ENCODE measurements around the gene LSM12. TPM values are rescaled to one million over a fixed set of nuclear protein-coding genes. Genes with fewer than 3 reads are reported as not detected.
A peak's percentile ranks its signal among the peaks of the same experiment; 100 is the strongest.

The LSM12 gene
- total RNA-seq (2022): 83.1 and 85.5 TPM in 2 replicates
- Bru-seq, nascent RNA: percentile 88 among the genes with signal in this experiment
- BruChase-seq, experiment 1, labeled RNA remaining after a 2-hour chase: percentile 89 among the genes with signal in this experiment
- percentile 92 among the genes with signal in this experiment for BruChase-seq, experiment 2, labeled RNA remaining after a 6-hour chase
- long read RNA-seq, transcript LSM12-201 (5 exons, 2,308 nt): major isoform, 59 of 84 reads
- long read RNA-seq, partial matches to known transcripts: 3 of 84 reads
- long read RNA-seq, other reads (novel, unspliced or antisense): 17 of 84 reads

GRCh38 chr17:44066204-44066930 lies at the start of gene LSM12:
TSS of gene LSM12 (minus strand) at chr17:44066671. CDS start at chr17:44066587, 84 bp downstream.
- CTCF ChIA-PET: interaction anchor here (0.6 to 1.5 kb wide), 4 partner anchors 17 to 122 kb away, joined by 3 to 4 read pairs (median 4); partner anchors contain the start of gene HDAC5
- intact Hi-C loops (cut with micrococcal nuclease; ENCODE audit: unreplicated experiment): no loop called here

GRCh38 chr17:44115585-44116415 lies 49.3 kb upstream of the LSM12 start:
- Histone ChIP-seq H3K4me3 (ENCODE audit: low read depth, low read length) (no peak overlapping the region), H3K4me1 (no peaks in the 10 kb centered on the region), H3K9me3 (no peaks in the 10 kb centered on the region), H3K27me3 (replicated peaks; ENCODE audit: control insufficient read depth, insufficient read depth, low read length) (no peaks in the 10 kb centered on the region), H3K36me3 (ENCODE audit: control insufficient read depth, insufficient read depth, low read length) (no peaks in the 10 kb centered on the region)
- Mint-ChIP-seq H3K36me3 (ENCODE audit: insufficient read depth, unreplicated experiment) (no peaks in the 10 kb centered on the region), H3K27ac (ENCODE audit: unreplicated experiment) (no peak overlapping the region), H3K4me3 (ENCODE audit: unreplicated experiment) (no peak overlapping the region), H3K27me3 (ENCODE audit: insufficient read depth, unreplicated experiment) (no peaks in the 10 kb centered on the region), H3K9me3 (ENCODE audit: unreplicated experiment) (no peaks in the 10 kb centered on the region), H3K4me1 (ENCODE audit: low read depth, unreplicated experiment) (no peaks in the 10 kb centered on the region)
- intact Hi-C loops (cut with micrococcal nuclease; ENCODE audit: unreplicated experiment): no loop called here
- ChIA-PET POLR2A (interaction anchor here (0.8 kb wide), 1 partner anchor 46 kb away, joined by 9 read pairs; the partner anchor contains the start of gene G6PC3), CTCF (interaction anchor here (0.6 to 2.9 kb wide), 15 partner anchors 8 to 152 kb away, joined by 3 to 38 read pairs (median 4); partner anchors contain the start of genes HDAC5 and TMUB2)
- no TSS peak for BruUV-seq (replicated peaks)
- peak in 1 of 2 experiments; percentile 74 for DNase-seq
- peak; percentile 86 to 92 for TF ChIP-seq CTCF (IDR thresholded peaks at IDR 0.05; ENCODE audit: insufficient read depth in 1 of 2, low read depth in 1 of 2, low read length in 1 of 2, severe bottlenecking in 1 of 2, unreplicated experiment in 1 of 2)

More at GRCh38 chr17:44066204-44066930, at the start of gene LSM12:
- no peaks in the 10 kb centered on the region; the same call in 1 of the 2 replicates for H3K36me3 ChIP-seq (ENCODE audit: control insufficient read depth, insufficient read depth, low read length)
- Mint-ChIP-seq H3K27me3 (ENCODE audit: insufficient read depth, unreplicated experiment) (no peaks in the 10 kb centered on the region), H3K36me3 (ENCODE audit: insufficient read depth, unreplicated experiment) (peaks cover 68% of the 10 kb centered on the region), H3K9me3 (ENCODE audit: unreplicated experiment) (no peaks in the 10 kb centered on the region), H3K27ac (ENCODE audit: unreplicated experiment) (peak within 1 kb of the TSS; percentile 90), H3K4me1 (ENCODE audit: low read depth, unreplicated experiment) (peaks cover 6% of the 10 kb centered on the region), H3K4me3 (ENCODE audit: unreplicated experiment) (peak within 1 kb of the TSS; percentile 94)
- H3K4me1 ChIP-seq: peaks cover 14% of the 10 kb centered on the region
- no peak for TF ChIP-seq CTCF (IDR thresholded peaks at IDR 0.05; ENCODE audit: insufficient read depth in 1 of 2, low read depth in 1 of 2, low read length in 1 of 2, severe bottlenecking in 1 of 2, unreplicated experiment in 1 of 2)
- no peaks in the 10 kb centered on the region for H3K27me3 ChIP-seq (replicated peaks; ENCODE audit: control insufficient read depth, insufficient read depth, low read length)
- no peaks in the 10 kb centered on the region for H3K9me3 ChIP-seq
- peak within 1 kb of the TSS; percentile 67 for H3K4me3 ChIP-seq (ENCODE audit: low read depth, low read length)
- no TSS peak for BruUV-seq (replicated peaks)
- POLR2A ChIA-PET: interaction anchor here (0.5 to 1.5 kb wide), 12 partner anchors 11 to 519 kb away, joined by 3 to 11 read pairs (median 3); partner anchors contain the start of genes GPATCH8, HDAC5 and TMEM101
- peak; percentile 93 to 96 for DNase-seq
